Neural crest cell (in vitro differentiated cells): ENCODE results near the gene CHST11. TPM values are rescaled to one million over a fixed set of nuclear protein-coding genes. Genes with fewer than 3 reads are reported as not detected.

Experiments
- DNase-seq: peaks from one replicate; pipeline ENCODE4 v3.0.0; 2021; ENCODE audit warnings: low read depth, mixed read lengths, low spot score
- H3K27ac Mint-ChIP-seq: one replicate; pipeline ENCODE4 v1.8.0; 2021; ENCODE audit warnings: mild to moderate bottlenecking, mixed read lengths; ENCODE audit not compliant: unreplicated experiment
- H3K27me3 Mint-ChIP-seq: 2 replicates; pipeline ENCODE4 v1.8.0; 2021; ENCODE audit warnings: low read depth, mild to moderate bottlenecking, mixed read lengths
- H3K36me3 Mint-ChIP-seq: 2 replicates; pipeline ENCODE4 v1.8.0; 2021; ENCODE audit warnings: low read depth, mild to moderate bottlenecking, mixed read lengths
- H3K4me1 Mint-ChIP-seq: 2 replicates; pipeline ENCODE4 v1.8.0; 2021; ENCODE audit warnings: mixed read lengths
- H3K4me3 Mint-ChIP-seq: one replicate; pipeline ENCODE4 v1.8.0; 2021; ENCODE audit warnings: mild to moderate bottlenecking, mixed read lengths
- H3K9me3 Mint-ChIP-seq: 2 replicates; pipeline ENCODE4 v1.8.0; 2021; ENCODE audit warnings: mixed read lengths
- total RNA-seq: library from RNA; stranded (reverse); gene quantifications from 2 replicates; pipeline ENCODE4 v1.2.1, GENCODE V29; 2021
- TF ChIP-seq, protein P1 (sequence below): fragments of 200-600 bp; sonication (generic); conservative IDR thresholded peaks from 2 replicates; pipeline ENCODE4 v1.5.0; 2021; ENCODE audit warnings: antibody characterized with exemption, mild to moderate bottlenecking

The CHST11 gene
- total RNA-seq, 1 donor from 2014 or later: 10.0 TPM

DNA sequence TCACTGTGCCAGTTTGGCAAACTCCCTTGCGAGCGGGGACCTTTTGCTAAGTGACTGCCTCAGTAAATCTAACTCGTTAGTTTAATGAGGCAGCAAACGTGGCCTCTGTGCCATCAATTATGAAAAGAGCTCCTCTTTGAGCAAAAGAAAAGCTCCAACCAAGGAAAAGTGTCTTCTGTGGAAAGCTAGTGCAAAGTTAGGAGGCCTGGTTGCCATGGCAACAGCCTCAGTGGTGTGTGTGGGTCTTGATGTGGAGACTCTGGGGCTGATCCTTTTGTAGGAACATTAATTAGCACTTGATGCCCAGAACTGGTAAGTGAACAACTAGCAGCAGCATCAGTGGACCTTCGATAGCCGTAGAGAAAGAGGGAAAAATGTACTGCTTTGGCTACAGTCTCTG is 145.7 kb downstream of the CHST11 start:
- H3K9me3 Mint-ChIP-seq: no peaks in the 10 kb centered on the region

DNA sequence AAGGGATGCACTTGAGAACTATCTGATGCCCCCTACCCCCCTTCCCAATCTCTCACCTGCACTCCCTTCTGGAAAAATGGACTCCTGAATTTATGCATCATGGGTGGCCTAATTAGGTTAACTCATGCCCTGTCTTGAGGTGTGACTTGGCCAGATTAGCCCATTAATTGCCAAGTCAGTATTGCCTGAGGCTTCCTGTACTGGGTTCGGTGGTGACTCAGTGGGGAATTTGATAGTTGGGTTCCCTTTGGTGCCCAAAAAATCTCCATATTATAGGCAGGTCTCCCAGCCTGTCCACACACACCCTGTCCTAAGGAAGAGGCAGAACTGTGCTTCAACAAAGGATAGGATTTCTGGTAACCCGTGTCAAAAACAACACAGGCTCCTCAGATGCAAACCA is 146.1 kb downstream of the CHST11 start:
- H3K9me3 Mint-ChIP-seq: no peaks in the 10 kb centered on the region
- DNase-seq: no peak
- no peak overlapping the region for H3K4me3 Mint-ChIP-seq
- H3K27ac Mint-ChIP-seq: no peak overlapping the region
- peaks cover 78% of the 10 kb centered on the region for H3K4me1 Mint-ChIP-seq
- no peaks in the 10 kb centered on the region for H3K27me3 Mint-ChIP-seq
- H3K36me3 Mint-ChIP-seq: no peaks in the 10 kb centered on the region
- TF ChIP-seq, protein P1, sequence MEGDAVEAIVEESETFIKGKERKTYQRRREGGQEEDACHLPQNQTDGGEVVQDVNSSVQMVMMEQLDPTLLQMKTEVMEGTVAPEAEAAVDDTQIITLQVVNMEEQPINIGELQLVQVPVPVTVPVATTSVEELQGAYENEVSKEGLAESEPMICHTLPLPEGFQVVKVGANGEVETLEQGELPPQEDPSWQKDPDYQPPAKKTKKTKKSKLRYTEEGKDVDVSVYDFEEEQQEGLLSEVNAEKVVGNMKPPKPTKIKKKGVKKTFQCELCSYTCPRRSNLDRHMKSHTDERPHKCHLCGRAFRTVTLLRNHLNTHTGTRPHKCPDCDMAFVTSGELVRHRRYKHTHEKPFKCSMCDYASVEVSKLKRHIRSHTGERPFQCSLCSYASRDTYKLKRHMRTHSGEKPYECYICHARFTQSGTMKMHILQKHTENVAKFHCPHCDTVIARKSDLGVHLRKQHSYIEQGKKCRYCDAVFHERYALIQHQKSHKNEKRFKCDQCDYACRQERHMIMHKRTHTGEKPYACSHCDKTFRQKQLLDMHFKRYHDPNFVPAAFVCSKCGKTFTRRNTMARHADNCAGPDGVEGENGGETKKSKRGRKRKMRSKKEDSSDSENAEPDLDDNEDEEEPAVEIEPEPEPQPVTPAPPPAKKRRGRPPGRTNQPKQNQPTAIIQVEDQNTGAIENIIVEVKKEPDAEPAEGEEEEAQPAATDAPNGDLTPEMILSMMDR: no peak

More for the DNA sequence above, 145.7 kb downstream of the CHST11 start:
- H3K4me3 Mint-ChIP-seq: peak overlapping the region; percentile 22
- H3K4me1 Mint-ChIP-seq: peaks cover 83% of the 10 kb centered on the region
- no peaks in the 10 kb centered on the region for H3K27me3 Mint-ChIP-seq
- H3K36me3 Mint-ChIP-seq: no peaks in the 10 kb centered on the region
- H3K27ac Mint-ChIP-seq: no peak overlapping the region
- no peak for DNase-seq
- TF ChIP-seq, protein P1: no peak

DNA sequence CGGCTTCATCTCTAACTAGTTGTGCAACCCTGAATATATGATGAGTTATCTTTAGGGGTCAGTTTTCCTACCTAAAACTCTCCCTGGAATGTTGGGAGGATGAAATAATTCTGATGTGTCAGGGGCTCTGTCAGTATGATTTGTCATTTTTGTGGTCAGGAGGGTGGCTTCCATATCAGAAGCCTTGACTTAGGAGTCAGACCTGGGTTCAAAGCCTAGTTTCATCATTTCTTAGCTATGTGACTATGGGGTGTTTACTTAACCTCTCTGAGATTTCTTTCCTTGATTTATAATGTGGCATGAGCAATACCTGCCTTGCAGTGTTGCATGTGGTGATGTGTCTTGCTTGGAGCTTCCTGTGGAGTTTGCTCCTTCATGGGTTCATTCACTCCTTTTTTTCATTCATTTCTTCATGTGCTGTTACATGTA is 146.8 kb downstream of the CHST11 start:
- peaks cover 75% of the 10 kb centered on the region for H3K4me1 Mint-ChIP-seq
- no peaks in the 10 kb centered on the region for H3K36me3 Mint-ChIP-seq
- TF ChIP-seq, protein P1: no peak
- no peaks in the 10 kb centered on the region for H3K9me3 Mint-ChIP-seq
- H3K27me3 Mint-ChIP-seq: no peaks in the 10 kb centered on the region
- no peak for DNase-seq
- H3K4me3 Mint-ChIP-seq: no peak overlapping the region
- no peak overlapping the region for H3K27ac Mint-ChIP-seq

DNA sequence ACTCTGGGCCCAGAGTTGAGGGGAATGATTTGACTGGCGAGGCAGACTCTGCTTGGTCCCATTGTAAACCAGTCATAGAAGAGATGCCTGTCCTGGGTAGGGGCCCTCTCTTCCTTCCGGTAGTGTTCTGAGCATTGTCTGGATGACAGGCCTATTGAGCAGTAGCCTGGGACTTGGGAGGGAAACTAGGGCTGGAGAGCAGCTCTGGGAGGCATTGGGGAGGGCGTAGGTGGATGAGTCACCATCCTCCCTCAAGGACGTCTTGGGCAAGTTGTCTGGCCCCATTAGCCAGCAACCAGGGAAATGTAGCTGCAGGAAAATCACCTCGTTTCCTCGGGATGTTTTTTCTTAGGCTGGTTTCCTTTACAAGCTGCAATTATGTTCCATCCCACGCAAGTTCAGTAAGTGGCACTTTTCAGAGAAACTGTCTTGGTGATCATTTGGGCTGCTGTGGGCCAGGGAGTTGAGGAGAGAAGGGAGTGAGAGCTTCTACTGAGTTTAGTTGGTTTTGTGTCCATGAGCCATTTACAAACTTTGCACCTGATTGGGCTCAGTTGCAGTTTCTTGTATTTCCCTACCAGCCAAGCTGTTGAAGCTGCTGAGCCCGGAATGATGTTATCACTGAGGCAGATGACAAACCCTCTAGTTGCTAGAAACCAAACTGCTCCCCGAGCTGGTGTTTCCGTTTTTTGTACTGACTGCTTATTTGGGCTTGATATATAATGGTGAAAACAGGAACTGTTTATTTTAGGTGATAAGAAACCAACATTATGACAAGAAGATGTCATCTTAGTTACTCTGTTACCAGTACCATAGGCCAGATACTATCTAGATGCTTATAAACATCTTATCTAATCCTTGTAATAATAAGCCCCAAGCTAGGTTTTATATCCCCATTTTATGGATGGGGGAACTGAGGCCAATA is 147.6 kb downstream of the CHST11 start:
- H3K4me1 Mint-ChIP-seq: peaks cover 72% of the 10 kb centered on the region
- DNase-seq: peak; percentile 3
- peak overlapping the region; percentile 21 for H3K27ac Mint-ChIP-seq
- H3K4me3 Mint-ChIP-seq: no peak overlapping the region
- no peaks in the 10 kb centered on the region for H3K36me3 Mint-ChIP-seq
- TF ChIP-seq, protein P1: no peak
- H3K9me3 Mint-ChIP-seq: no peaks in the 10 kb centered on the region
- no peaks in the 10 kb centered on the region for H3K27me3 Mint-ChIP-seq

DNA sequence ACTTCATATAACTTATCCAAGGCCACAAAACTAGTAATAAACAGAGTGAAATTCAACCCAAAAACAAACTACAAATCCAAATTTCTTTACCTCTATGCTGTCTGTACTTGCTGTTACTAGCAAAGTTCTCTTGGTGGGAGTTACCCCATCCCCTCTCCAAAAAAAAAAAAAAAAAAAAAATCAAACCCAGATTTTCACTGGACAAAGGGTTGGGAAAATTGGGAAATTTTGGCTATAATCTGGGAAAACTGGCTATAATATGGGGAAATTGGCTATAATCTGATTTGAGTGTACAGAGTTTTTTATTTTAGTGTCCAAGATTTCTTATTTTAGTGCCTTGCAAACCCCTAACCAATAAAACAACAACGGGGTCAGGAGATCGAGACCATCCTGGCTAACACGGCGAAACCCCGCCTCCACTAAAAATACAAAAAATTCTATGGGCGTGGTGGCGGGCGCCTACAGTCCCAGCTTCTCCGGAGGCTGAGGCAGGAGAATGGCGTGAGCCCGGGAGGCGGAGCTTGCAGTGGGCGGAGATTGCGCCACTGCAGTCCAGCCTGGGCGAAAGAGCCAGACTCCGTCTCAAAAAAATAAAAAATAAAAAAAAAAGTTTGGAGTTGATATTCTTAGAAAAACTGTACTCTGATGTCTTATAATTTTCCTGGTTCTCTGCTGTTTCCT is 148.4 kb downstream of the CHST11 start:
- Mint-ChIP-seq H3K9me3 (no peaks in the 10 kb centered on the region), H3K4me3 (peak overlapping the region; percentile 48), H3K36me3 (no peaks in the 10 kb centered on the region), H3K27me3 (no peaks in the 10 kb centered on the region), H3K4me1 (peaks cover 69% of the 10 kb centered on the region), H3K27ac (no peak overlapping the region)
- no peak for DNase-seq
- TF ChIP-seq, protein P1: no peak
